Measurements from ENCODE around the gene LINC01488.

LINC01488 gene

GRCh38 chr11:69482322-69482721 lies 859 bp downstream of the LINC01488 start:
- no peak for FAIRE-seq

- no peak for FAIRE-seq
These were observed 1.7 kb downstream of the LINC01488 start for GRCh38 chr11:69483170-69483569.

GRCh38 chr11:69483691-69484426 lies 2.4 kb downstream of the LINC01488 start:
- FAIRE-seq: no peak

- no peak for FAIRE-seq
These were observed 3.2 kb downstream of the LINC01488 start for GRCh38 chr11:69484427-69485259.

GRCh38 chr11:69485337-69486041 lies 4.0 kb downstream of the LINC01488 start:
- FAIRE-seq: no peak

- FAIRE-seq: no peak
These were observed 4.8 kb downstream of the LINC01488 start for GRCh38 chr11:69486056-69486772.

GRCh38 chr11:69486773-69487291 lies 5.4 kb downstream of the LINC01488 start:
- FAIRE-seq: no peak

- FAIRE-seq: no peak
These were observed 5.9 kb downstream of the LINC01488 start for GRCh38 chr11:69487391-69487790.

GRCh38 chr11:69487849-69488542 lies 6.5 kb downstream of the LINC01488 start:
- FAIRE-seq: no peak

- no peak for FAIRE-seq
These were observed 7.1 kb downstream of the LINC01488 start for GRCh38 chr11:69488543-69488940.

GRCh38 chr11:69489031-69489745 lies 7.7 kb downstream of the LINC01488 start:
- no peak for FAIRE-seq

GRCh38 chr11:69489746-69490365 lies 8.4 kb downstream of the LINC01488 start:
- FAIRE-seq: no peak

- no peak for FAIRE-seq
These were observed 9.1 kb downstream of the LINC01488 start for GRCh38 chr11:69490516-69490915.

- no peak for FAIRE-seq
These were observed 9.9 kb downstream of the LINC01488 start for GRCh38 chr11:69491071-69492031.

- no peak for FAIRE-seq
These were observed 10.9 kb downstream of the LINC01488 start for GRCh38 chr11:69492201-69492991.

- FAIRE-seq: no peak
These were observed 12.7 kb downstream of the LINC01488 start for GRCh38 chr11:69493931-69494821.

GRCh38 chr11:69494851-69495250 lies 13.4 kb downstream of the LINC01488 start:
- no peak for FAIRE-seq
